ENCODE data around the gene PUDP. TPM values are rescaled to one million over a fixed set of nuclear protein-coding genes. Genes with fewer than 3 reads are reported as not detected.

PUDP gene
- total RNA-seq, 1 donor from 2014 or later = 6.1 TPM

DNA sequence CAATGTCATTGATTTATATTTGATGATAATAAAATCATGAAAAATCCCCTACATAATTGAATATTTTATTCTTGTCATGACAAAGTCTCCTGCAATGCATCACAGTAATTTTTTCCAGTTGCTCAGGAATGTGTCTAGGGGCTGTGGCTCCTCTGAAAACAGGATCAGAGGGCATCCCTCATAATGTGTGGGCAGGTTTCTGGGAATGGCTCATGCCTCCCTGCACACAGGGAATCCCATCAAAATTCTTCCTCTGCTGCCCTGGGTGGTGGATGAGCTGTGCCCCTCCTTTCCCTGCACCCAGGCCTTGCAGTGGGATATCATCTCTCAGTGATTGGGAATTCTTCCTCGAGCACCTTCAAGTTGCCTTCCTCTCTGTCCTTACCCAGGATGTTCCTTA, 20.4 kb upstream of the PUDP start:
- Histone ChIP-seq H3K36me3 (ENCODE audit: control insufficient read depth, insufficient read depth, low read length) (no peaks in the 10 kb centered on the region), H3K27me3 (ENCODE audit: control insufficient read depth, insufficient read depth, low read length) (no peaks in the 10 kb centered on the region), H3K4me3 (ENCODE audit: low read depth, low read length) (no peak overlapping the region)
- TF ChIP-seq, protein P1, sequence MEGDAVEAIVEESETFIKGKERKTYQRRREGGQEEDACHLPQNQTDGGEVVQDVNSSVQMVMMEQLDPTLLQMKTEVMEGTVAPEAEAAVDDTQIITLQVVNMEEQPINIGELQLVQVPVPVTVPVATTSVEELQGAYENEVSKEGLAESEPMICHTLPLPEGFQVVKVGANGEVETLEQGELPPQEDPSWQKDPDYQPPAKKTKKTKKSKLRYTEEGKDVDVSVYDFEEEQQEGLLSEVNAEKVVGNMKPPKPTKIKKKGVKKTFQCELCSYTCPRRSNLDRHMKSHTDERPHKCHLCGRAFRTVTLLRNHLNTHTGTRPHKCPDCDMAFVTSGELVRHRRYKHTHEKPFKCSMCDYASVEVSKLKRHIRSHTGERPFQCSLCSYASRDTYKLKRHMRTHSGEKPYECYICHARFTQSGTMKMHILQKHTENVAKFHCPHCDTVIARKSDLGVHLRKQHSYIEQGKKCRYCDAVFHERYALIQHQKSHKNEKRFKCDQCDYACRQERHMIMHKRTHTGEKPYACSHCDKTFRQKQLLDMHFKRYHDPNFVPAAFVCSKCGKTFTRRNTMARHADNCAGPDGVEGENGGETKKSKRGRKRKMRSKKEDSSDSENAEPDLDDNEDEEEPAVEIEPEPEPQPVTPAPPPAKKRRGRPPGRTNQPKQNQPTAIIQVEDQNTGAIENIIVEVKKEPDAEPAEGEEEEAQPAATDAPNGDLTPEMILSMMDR (IDR thresholded peaks at IDR 0.05; ENCODE audit: insufficient read depth, low read length, severe bottlenecking) = no peak
- DNase-seq (ENCODE audit: low read depth) = no peak
- no peak for FAIRE-seq

DNA sequence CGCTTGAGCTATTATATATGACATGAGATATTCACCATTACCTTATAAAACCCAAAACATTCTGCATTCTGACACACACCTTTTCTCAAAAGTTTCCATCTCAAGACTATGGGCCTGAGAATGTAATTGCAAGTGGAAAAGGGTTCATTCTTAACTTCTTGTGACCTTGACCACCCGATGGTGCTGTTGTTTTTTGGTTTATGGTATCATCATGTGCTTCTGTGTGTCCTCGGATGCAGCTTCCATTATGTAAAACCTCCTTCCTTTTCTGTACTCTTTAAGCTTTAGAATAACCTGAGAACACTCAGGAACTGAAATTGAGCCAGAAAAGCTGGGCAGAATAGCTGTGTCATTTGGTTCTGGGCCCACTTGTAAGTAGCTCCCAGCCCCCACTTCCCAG, 16.2 kb upstream of the PUDP start:
- FAIRE-seq = peak; percentile 50
- no peaks in the 10 kb centered on the region for H3K27me3 ChIP-seq (ENCODE audit: control insufficient read depth, insufficient read depth, low read length)
- H3K36me3 ChIP-seq (ENCODE audit: control insufficient read depth, insufficient read depth, low read length) = no peaks in the 10 kb centered on the region
- TF ChIP-seq, protein P1 (IDR thresholded peaks at IDR 0.05; ENCODE audit: insufficient read depth, low read length, severe bottlenecking) = no peak
- no peak for DNase-seq (ENCODE audit: low read depth)
- no peak overlapping the region for H3K4me3 ChIP-seq (ENCODE audit: low read depth, low read length)

DNA sequence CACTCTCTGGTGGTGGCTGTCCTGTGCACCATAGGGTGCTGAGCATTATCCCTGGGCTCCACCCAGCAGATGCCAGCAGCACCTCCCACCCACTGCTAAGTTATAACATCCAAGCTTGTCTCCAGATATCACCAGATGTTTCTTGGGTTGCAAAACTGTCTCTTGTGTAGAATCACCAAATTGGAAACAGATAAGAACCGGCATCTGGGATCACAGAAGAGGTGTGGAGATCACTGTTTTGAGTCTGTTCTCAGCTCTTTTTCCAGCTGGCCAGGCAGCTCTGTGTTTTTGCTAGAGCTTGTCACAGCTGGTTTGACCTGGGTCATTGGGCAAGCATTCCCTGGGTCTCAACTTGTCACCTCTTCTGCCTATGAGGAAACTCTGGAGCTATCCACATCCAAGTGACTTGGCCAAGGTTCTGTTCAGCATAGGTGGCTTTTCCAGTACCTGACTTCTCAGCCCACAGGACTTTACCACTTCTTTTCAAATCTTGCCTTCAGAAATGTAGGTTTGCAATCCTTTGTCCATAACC, 15.3 kb upstream of the PUDP start:
- TF ChIP-seq, protein P1 (IDR thresholded peaks at IDR 0.05; ENCODE audit: insufficient read depth, low read length, severe bottlenecking) = no peak
- no peaks in the 10 kb centered on the region for H3K27me3 ChIP-seq (ENCODE audit: control insufficient read depth, insufficient read depth, low read length)
- H3K4me3 ChIP-seq (ENCODE audit: low read depth, low read length) = no peak overlapping the region
- H3K36me3 ChIP-seq (ENCODE audit: control insufficient read depth, insufficient read depth, low read length) = no peaks in the 10 kb centered on the region
- no peak for FAIRE-seq
- DNase-seq (ENCODE audit: low read depth) = no peak

DNA sequence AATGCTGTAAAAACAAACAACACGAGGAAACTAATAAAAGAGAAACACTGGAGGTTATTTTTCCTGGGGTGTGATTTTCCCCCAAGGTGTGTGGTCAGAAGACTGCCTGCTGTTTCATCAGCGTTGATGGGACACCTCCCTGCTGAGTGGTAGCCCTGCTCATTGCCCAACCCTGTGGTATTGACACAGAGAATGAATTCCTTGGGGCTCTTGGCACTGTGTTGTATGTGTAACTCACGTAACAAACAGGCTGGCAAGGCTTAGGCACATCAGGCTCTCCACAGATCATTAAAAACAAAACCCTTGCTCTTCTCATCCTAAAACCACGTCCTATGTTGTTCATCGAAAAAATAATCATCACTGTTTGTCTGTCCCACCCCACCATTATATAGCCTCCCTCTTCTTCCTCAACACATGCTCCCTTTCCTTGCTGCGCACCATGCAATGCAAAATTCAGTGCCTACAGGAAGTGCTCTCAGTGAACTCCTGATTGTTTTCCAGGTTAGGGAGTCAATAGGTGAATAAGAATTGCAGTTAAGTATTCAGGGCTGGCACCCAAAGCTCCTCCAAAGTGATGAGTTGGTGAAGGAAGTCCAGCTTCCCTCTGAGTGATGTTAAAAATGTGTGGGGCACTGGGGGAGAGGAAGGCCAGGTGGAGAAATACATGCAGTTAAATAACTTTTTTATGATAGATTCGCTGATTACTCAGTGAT, 11.4 kb upstream of the PUDP start:
- peak; percentile 83 for DNase-seq (ENCODE audit: low read depth)
- peak; percentile 94 for FAIRE-seq
- H3K4me3 ChIP-seq (ENCODE audit: low read depth, low read length) = no peak overlapping the region
- H3K27me3 ChIP-seq (ENCODE audit: control insufficient read depth, insufficient read depth, low read length) = no peaks in the 10 kb centered on the region
- TF ChIP-seq, protein P1 (IDR thresholded peaks at IDR 0.05; ENCODE audit: insufficient read depth, low read length, severe bottlenecking) = no peak
- H3K36me3 ChIP-seq (ENCODE audit: control insufficient read depth, insufficient read depth, low read length) = no peaks in the 10 kb centered on the region

DNA sequence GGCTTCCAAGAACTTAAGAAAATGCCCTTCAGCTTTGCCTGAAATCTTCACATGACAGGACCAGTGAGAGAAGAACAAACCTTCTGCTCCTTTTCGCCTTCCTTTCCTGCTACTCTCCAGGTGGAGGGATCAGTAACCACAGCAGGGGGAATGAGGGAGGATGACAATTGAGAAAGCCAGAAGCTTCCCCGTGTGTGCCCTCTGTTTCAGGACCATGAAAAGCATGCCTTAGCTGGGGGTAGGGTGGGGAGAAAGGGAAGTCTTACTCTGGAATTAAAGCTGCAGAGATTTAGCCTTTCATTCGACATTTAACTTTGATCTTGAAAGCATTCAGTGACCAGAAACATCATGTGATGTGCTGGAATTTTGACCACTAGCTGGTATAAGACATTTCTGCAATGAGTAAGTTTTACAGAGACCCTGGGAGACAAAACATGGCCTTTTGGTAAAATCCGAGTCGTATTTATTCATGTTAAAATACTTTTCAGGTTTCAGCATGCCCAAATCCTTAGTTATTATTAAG, 10.6 kb upstream of the PUDP start:
- no peak for FAIRE-seq
- H3K4me3 ChIP-seq (ENCODE audit: low read depth, low read length) = no peak overlapping the region
- no peaks in the 10 kb centered on the region for H3K27me3 ChIP-seq (ENCODE audit: control insufficient read depth, insufficient read depth, low read length)
- no peaks in the 10 kb centered on the region for H3K36me3 ChIP-seq (ENCODE audit: control insufficient read depth, insufficient read depth, low read length)
- TF ChIP-seq, protein P1 (IDR thresholded peaks at IDR 0.05; ENCODE audit: insufficient read depth, low read length, severe bottlenecking) = no peak
- no peak for DNase-seq (ENCODE audit: low read depth)
